OCI-LY3 (cell line): ENCODE results near the gene HGS.

Source experiments
- CTCF ChIP-seq: fragments of 200-600, 300-600 bp; sonication (generic); IDR thresholded peaks from 2 replicates; pipeline ENCODE4 v1.5.1; 2014; ENCODE audit warnings: antibody characterized with exemption, low read length, low read depth
- EZH2phosphoT487 ChIP-seq: fragments of 200-600 bp; shearing (Covaris generic); IDR thresholded peaks from 2 replicates; pipeline ENCODE4 v1.6.1; 2018; ENCODE audit warnings: antibody characterized with exemption, mixed run types, low read depth

GRCh38 chr17:81741049-81741593 lies 57.3 kb downstream of the HGS start:
- TF ChIP-seq CTCF (no peak), EZH2phosphoT487 (no peak)
